GM18951 (cell line): Measurements from ENCODE around the gene TSC2.

ENCODE experiments used
- POLR2A ChIP-seq: IDR thresholded peaks from 4 replicates; pipeline ENCODE4 v1.6.1; 2011; ENCODE audit warnings: mild to moderate bottlenecking; ENCODE audit not compliant: insufficient read length, insufficient read depth; ENCODE audit errors: extremely low read depth
- in situ Hi-C: fragments of 300-500 bp; cut with MboI; formaldehyde crosslinking; loops from one replicate; pipeline ENCODE4 v1.12.0; 2022; ENCODE audit warnings: low sequenced_read_pairs, mixed read lengths, inconsistent platforms; ENCODE audit not compliant: unreplicated experiment

The TSC2 gene

GRCh38 chr16:2038382-2039231, 9.2 kb upstream of the TSC2 start:
- TF ChIP-seq POLR2A, result no peak
- in situ Hi-C loops, result no loop called here

DNA sequence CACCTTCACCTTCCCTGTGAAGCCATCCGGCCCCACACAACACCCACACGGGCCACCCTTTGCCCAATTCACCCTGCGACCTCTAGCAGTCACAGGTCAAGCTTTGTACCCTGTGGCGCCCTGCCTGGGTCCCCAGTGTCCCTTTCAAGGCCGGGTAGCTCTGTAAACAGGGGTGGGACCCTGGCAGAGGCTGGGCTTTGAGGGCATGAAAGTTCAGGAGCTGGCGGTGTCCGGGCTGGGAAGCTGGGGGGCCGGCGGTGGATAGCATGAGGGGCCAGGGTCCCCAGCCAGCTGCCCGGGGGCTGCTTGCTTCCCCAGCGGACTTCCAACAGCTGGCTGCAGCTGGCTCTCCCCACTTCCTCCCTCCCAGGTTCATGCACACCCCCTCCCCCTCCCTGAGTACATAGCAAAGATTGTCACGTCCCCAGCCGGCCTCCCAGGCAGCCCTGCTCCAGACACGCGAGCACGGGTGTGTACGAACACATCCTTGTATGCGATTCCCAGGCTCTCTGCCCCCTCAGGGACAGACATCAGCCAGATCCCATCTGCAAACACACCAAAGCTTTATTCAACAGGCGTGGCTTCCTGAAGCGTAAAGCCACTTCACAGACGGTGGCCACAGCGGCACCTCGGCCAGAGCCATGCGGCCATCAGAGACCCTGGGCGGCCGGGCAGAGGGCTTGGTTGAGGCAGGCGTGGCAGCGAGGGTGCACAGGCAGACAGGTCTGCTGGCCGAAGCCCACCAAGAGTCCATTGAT, 8.3 kb upstream of the TSC2 start:
- in situ Hi-C loops, result no loop called here
- TF ChIP-seq POLR2A, result no peak

DNA sequence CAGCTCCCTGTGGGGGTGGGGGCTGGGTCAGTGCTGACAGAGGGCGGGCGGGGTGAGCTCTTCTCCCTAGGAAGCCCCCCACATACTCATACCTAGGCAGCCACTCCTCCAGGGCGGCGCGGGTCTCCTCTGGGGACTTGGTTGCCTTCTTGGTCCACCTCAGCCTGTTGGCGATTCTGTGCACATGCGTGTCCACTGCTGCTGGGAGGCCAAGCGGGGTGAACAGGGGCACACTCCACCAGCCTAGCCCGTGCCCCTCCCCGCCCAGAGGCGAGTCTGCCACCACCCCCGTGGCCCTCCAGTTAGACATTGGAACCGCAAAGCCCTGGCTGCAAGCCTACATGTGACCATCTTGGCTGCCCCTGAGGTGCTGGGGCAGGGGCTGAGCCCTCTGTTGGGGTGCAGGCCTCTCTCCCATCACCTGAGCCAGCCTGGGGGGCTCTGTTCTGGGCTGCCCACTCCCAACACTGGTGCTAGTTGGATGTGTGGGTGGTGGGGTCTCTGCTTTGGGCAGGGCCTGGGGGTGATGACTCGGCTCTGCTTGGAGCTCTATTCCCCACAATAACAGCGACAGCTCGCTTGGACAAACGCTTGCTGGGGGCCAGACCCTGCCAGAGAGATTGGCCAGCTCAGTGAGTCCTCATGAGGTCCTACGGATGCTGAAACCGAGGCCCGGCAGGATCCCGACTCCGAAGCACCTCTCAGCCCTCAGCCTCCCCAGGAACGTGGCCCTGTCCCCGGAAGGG, 7.6 kb upstream of the TSC2 start:
- no peak for TF ChIP-seq POLR2A
- in situ Hi-C loops, result no loop called here

DNA sequence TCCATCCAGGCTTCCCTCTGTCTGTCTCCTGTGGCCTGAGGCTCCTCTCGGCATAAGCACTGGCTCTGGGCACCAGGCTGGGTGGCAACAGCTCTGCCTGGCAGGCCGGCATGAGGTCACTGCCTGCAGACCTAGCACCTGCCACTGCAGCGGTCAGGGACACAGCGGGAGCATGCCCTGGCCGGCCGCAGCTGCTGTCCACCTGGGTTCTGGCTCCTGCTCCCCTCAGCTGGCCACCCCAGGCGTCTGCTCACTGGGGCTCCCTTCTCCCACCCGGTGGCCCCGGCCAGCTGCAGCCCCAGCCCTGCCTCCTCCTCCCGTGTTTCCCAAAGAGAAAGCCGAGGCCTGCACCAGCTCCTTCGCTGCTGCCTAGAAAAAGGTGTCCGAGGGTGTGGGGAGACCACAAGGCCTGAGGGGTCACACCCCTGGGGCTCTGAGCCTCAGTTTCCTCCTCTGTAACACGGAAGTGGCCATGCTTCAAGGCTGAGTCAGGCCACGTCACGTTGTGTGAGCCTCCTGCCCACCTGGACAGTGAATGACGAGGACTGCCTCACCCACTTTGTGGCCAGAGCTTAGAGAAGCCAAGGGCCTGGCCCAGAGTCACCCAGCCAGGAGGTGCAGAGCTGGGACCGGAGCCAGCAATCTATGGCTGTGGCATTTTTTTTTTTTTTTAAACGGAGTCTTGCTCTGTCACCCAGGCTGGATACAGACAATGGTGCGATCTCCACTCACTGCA, 6.8 kb upstream of the TSC2 start:
- TF ChIP-seq POLR2A, result no peak
- in situ Hi-C loops, result no loop called here

- no peak for TF ChIP-seq POLR2A
- in situ Hi-C loops, result no loop called here
Measured at GRCh38 chr16:2042171-2042985, 5.4 kb upstream of the TSC2 start.

DNA sequence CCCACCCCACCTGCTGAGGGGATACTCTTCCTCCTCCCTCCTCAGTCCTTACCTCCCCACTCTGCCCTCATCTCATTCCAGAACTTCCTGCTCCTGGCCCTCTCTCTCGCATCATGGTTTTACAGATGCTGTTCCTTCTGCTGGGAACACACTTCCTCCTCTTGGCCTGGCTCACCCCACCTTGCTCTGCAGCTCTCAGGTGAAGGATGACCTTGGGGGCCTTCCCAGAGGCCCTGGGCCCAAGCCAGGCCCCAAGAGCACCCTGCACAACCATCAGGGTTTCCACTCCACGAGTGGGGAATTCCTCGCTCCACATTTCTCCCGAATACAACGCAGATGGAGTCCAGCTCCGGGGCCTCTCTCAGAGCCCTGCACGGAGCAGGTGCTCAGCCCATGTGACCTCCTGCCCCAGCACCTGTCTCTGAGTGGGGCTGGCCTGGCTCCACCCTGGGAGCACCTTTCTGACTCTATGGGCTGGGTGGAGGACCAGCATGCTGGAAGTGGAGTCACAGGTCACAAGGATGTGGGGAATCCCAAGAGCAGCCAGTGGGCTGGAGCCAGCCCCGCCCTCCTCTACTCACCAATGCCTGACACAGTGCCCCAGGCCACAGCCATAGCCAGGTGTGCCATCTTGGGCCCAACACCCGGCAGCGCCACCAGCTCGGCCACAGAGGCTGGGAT, 4.7 kb upstream of the TSC2 start:
- TF ChIP-seq POLR2A, result no peak
- in situ Hi-C loops, result no loop called here

- no peak for TF ChIP-seq POLR2A
- in situ Hi-C loops, result no loop called here
Measured at GRCh38 chr16:2043667-2044451, 3.9 kb upstream of the TSC2 start.

- in situ Hi-C loops, result no loop called here
- TF ChIP-seq POLR2A, result no peak
Measured at GRCh38 chr16:2044541-2044940, 3.2 kb upstream of the TSC2 start.

DNA sequence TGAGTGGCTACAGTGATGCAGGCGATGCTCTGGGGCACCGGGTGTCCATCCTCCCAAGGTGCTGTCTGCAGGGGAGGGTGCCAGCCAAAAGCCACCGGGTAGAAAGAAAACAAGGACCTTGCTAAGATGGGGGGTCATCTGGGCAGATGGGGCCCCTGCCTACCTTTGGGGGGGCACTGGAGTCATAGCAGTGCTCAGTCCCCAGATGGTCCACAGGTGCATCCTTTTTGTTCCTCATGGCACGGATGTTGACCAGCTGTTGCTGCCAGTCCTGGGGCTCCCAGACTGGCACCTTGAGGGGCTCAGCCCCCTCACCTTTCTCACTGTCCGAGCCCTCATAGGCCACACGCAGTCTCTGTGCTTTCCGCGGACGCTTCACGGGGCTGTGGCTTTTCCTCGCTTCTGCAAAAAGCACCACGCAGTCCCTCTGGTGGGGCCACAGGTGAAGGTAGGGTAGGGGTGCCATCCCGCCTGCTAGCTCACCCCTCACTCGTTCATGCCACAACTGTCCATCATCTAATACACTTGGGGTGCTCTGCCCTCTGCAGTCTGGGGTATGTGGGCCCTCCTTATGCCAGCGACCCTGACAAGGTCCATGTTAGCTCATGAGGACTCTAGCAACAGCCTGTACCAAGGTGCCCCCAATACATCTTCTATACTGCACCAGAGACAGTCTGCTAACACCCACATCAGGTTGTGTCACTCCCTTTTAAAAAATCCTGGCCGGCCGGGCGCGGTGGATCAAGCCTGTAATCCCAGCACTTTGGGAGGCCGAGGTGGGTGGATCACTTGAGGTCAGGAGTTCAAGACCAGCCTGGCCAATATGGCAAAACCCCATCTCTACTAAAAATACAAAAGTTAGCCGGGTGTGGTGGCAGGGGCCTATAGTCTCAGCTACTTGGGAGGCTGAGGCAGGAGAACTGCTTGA, 1.6 kb upstream of the TSC2 start:
- in situ Hi-C loops, result no loop called here
- TF ChIP-seq POLR2A, result no peak

DNA sequence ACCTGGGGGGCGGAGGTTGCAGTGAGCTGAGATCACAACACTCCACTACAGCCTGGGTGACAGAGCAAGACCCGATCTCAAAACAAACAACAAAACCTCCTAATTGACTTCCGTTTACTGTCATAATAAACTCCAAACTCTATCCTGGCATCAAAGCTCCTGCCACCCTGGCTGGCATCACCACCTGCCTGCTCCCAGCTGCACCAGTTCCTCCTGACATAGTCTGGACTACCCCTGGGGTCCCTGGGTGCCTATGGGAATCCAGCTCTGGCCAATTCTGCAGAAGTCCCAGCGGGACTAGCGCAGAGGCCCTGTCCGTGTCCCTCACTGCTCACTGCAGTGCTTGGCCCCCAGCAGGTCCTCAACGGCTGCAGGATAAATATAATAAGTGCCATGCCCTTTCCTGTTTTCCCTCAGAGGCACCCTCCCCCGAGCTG, 874 bp upstream of the TSC2 start:
- in situ Hi-C loops, result no loop called here
- TF ChIP-seq POLR2A, result no peak
